SKM-1 (cell line): ENCODE measurements around the gene RNF125.
"Not testable (repeated sequence)": the region's sequence is repeated elsewhere in the genome, so short reads cannot be mapped to it uniquely, and the experiment has no call there.

Experiments
- DNase-seq: peaks from one replicate; lab custom pipeline; 2025; ENCODE audit not compliant: unreplicated experiment; lab: John Stamatoyannopoulos, UW

The RNF125 gene

DNA sequence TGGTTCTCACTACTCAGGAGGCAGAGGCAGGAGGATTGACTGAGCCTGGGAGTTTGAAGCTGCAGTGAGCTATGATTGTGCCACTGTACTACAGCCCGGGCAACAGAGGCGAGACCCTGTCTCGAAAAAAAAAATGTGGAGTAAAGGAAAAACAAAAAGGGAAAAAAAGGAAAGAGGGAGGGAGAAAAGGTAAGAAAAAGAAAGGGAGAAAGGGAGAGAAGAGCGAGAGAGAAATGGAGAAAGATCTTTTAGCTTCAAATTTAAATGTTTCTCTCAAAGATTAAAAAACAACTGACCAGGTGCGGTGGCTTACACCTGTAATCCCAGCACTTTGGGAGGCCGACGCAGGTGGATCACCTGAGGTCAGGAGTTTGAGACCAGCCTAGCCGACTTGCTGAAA lies 65.2 kb downstream of the RNF125 start:
- no peak for DNase-seq

DNA sequence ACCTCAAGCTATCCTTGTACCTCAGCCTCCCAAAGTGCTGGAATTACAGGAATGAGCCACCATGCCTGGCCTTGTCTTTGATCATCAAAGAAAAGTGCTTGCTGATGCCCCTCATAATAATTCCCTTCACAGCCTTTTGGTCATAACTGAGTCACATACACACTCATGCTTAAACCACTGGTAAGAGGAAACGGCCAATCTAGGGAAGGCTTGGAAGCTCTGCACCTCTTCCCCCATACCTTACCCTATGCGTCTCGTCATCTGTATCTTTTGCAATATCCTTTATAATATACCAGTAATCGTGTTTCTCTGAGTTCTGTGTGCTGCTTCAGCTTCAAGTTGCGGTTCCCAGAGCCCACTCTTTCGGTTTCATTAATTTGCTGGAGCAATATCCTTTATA lies 68.3 kb downstream of the RNF125 start:
- no peak for DNase-seq

DNA sequence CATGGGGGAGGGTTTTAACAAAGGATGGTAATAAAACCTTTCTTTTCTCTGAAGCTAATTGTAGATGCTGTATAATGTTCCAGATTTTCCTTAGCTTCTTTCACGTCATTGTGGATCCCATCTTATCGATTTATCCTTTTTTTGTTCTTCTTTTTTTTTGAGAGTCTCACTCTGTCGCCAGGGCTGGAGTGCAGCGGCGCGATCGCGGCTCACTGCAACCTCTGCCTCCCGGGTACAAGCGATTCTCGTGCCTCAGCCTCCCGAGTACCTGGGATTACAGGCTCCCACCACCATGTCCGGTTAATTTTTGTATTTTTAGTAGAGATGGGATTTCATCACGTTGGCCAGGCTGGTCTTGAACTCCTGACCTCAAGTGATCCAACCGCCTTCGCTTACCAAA lies 72.2 kb downstream of the RNF125 start:
- not testable (repeated sequence) for DNase-seq

DNA sequence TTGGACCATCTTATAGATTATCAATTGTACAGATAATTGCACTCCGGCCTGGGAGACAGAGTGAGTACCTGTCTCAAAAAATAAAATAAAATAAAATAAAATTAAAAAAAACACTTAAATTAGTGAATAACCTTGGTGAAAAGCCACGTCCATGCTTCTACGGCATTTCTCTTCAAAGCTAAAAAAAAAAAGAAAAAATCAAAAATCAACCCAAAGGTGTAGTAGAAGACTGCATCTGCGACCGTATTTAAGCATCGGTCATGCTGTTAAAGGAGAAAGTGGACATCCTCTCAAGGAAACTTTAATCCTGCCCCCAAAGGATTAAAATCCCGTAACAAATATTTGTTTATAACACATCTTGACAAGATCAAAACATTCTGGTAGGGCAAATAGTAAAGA lies 72.7 kb downstream of the RNF125 start:
- no peak for DNase-seq

DNA sequence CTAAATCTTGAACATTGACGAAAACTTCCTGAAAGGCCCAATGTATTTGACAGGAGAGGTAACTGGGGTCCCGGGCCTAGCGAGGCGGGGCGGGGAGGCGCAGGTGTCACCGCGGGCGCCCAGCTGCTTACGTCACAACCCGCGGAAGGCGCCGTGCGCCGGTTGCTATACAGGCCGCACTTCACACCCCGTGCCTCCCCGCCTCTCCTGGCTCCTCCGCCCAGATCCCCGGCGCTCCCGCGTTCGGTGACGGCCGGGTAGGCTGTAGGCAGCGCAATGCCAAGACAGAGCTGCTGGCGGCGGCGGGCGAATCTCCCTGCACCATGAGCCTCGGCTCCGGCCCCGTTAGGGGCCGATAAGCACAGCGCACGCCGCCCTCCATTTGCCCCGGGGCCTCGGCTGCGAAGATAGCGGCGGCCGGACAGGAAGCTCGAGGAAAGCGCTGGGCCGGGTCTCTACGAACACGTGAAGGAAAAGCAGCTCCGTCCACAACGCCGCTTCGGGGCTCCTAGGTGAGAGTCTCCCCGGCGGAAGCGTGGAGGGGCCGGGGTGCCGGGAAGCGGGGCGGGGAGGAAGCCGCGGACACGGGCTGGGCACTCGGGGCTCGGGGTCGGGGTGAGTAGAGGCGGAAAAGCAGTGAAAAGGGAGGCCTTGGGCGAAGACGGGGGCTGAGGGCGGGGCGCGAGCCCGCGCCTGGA lies 73.2 kb downstream of the RNF125 start, which contains the start of gene RNF138:
RNF138 (plus strand) TSS at position 151 of the 698 bp plus-strand sequence. CDS start 903 bp downstream, outside the sequence.
- DNase-seq = peak; percentile 78

DNA sequence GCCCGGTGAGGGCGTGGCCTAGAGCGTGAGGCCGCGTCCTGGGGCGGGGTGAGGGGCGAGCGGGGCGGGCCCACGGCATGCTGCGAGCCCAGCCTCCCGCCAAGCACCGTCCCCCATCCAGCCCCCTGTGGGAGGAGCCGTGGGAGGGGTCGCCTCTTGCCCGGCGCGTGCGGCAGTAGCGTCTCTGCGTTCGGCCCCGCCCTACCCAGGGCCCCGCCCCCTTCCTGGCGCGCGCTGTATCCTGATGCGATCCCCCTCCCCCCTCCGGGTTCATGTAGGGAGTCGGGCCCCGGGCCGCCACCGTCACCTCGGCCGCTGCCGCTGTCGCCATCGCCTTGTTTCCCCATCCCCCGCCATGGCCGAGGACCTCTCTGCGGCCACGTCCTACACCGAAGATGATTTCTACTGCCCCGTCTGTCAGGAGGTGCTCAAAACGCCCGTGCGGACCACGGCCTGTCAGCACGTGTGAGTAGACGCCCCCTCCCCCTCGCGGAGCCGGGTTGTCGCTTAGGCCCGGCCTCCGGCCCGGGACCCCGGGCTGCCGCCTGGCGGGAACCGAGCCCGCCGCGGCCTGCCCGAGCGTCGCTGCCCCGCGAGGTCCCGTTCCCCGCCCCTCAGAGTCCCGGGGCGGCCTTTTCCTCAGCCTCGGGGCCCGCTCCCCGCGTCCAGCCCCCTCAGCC lies 73.9 kb downstream of the RNF125 start:
- DNase-seq = peak; percentile 93

DNA sequence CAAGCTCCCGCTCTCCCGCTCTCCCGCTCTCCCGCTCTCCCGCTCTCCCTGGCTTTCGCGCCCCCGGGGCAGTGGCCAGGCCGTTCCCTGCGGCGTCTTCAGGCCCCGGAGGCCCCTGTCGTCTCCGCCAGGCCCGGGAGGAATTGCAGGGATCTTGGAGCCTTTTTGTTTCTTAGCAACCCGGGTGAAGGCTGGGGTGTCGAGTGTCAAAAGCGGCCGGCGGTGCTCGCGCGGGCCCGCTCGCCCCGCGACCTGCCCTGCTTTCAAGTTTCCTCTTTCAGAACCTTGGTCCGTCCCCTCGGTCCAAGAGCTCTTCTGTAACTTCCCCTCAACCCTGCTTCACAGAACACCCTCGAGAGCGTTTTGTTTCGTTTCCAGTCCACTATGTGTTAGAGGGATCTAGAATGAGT lies 74.5 kb downstream of the RNF125 start:
- DNase-seq = peak; percentile 64

DNA sequence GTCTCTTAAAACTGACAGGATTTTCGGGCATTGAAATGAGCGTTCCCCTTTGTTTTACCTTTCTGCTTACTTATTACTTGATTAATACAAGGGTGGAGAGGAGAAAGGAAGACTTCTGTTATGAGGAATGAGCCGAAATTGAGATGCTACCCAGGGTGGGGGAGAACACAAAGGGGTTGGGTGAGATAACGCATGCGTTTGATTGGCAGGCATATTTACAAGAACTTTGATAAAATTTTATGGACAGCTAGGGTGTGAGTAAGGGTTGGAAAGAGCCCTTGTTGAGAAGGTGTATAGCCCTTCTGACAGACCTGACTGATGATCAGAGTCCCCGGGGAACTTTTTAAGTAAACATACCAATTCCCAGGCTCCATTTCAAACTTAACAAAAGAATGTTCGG lies 74.9 kb downstream of the RNF125 start:
- no peak for DNase-seq

DNA sequence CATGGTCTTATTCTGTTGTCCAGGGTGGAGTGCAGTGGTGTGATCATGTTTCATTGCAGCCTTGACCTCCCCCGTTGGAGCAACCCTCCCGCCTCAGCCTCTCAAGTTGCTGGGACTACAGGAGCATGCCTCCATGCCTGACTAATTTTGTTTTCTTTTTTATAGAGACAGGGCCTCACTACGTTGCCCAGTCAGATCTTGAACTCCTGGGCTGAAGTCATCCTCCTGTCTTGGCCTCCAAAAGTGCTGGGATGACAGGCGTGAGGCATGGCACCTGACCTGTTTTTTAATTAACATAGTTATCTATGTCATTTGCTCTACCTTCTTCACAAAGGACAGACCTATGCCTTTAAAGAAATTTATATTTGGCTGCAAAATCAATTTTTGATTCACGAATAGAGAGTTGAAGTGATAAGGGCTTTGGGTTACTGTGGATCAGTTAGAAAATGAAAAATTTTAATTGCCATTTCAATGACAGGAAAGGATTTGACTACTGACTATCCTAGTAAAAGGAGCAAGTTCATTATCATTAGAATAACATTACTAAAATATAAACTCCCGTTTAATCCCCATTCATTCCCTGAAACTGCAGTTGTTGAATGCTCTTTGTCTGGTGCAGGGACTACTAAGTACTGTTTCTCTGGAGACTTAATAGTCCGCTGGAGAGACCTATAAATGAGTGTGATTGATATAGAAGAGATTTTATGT lies 76.7 kb downstream of the RNF125 start:
- DNase-seq = no peak

DNA sequence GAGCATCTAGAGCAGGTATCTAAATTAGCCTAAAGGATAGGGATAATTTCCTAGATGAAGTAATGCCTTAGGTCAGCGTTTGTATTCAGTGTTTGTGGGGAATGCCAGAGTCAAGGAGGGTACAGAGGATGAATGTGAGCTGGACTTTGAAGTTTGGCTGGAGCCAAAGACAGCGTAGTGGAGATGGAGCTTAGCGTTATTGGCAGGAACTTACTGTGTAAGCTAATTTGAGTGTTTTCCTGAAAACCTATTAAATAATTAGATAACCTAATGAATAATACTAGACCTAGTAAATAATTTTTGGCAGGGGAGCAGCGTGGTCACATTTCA lies 77.2 kb downstream of the RNF125 start:
- no peak for DNase-seq

DNA sequence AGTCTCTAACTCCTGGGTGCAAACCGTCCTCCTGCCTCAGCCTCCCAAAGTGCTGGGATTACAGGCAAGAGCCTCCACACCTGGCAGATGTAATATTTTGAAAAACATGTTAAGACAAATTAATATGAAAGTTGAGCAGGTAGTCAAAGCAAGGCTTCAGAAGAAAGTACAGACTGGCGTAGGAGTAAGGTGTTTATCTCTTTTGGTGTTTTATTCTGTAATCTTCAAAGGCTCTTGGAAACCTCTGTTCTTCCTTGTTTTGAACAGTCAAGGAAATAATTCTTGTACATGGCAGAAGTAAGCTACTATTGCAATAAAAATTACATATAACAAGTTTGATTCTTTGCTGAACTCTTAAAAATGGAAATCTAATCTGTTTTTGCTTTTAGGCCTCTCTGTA lies 78.3 kb downstream of the RNF125 start:
- DNase-seq = no peak

DNA sequence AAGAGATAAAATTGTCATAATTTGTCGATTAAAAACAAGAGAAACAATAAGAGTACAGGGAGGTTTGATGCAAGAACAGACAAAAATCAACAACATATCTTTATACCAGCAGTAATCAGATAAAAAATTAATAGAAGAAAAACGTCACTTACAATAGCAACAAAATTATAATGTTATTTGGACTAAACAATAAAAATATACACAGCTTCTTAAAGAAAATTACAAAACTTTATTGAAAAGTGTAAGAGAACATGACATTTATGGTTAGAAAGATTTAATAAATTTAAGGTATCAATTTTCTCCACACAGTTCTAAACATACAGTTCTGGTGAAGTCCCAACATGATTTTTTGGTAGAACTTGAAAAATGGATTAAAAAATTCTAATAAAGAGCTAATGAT lies 85.9 kb downstream of the RNF125 start:
- no peak for DNase-seq

DNA sequence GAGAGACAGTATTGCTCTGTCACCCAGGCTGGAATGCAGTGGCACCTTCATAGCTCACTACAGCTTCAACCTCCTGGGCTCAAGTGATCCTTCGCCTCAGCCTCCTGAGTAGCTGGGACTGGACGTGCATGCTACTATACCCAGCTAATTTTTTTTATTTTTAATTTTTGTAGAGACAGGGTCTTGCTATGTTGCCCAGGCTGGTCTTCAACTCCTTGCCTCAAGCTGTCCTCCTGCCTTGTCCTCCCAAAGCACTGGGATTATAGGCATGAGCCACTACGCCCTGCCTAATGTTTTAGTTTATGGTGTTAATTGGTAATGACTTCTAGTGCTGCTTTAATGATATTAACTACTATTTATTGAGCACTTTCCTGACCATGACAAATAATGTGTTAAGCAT lies 91.4 kb downstream of the RNF125 start:
- no peak for DNase-seq

DNA sequence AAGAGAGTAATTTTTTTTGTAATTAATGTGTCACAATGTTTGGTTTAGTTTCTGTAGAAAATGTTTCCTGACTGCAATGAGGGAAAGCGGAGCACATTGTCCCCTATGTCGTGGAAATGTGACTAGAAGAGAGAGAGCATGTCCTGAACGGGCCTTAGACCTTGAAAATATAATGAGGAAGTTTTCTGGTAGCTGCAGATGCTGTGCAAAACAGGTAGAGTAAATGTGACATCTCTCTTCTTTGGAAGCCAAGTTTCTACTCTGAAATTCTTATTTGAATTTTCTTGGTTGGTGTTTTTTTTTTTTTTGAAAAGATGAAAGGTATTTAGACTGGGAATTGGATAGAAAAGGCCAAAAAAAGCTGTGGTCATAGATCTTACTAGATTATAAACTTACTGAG lies 93.1 kb downstream of the RNF125 start:
- no peak for DNase-seq

DNA sequence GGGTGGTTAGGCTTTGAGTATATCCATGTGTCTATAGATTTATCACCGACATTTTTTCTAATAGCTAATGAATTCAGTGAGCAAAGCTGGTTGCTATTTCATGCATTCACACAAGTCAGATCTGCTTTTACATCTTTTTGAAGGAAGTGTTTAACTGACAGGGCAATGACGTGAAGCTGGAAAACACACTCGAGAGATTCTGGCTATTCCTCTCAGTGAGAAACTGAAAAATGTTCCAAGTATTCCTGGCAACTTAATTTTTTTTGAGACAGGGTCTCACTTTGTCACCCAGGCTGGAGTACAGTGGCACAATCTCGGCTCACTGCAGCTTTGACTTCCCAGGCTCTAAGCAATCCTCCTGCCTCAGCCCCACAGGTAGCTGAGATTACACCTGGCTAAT lies 94.2 kb downstream of the RNF125 start:
- DNase-seq = no peak

DNA sequence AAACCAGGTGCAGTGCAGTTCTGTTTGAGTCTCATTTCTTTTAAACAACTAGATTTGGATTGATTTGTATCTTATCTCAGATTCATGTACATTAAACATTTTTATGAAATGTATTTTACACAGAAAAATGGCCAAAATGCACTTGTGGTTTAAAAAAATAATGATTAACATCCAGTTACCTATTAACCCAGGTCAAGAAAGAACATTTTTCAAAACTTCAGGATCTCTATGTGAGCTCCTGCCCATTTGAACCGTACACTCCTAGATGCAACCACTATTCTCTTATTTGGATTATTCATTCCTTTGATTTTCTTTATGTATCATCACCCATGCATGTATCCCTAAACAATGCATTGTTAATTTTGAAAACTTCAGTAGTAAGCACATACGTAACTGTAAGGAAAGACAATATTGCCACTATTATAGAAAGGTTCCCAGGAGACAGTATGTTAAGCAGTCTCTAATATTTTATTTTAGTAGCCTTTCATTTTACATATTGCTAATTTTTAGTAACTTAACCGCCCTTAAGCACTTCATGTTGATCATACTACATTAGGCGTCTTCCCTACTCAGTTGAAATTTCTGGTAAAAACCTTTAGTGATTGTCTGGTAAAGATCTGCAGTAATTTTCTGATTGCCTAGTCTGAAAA lies 95.8 kb downstream of the RNF125 start:
- DNase-seq = no peak

DNA sequence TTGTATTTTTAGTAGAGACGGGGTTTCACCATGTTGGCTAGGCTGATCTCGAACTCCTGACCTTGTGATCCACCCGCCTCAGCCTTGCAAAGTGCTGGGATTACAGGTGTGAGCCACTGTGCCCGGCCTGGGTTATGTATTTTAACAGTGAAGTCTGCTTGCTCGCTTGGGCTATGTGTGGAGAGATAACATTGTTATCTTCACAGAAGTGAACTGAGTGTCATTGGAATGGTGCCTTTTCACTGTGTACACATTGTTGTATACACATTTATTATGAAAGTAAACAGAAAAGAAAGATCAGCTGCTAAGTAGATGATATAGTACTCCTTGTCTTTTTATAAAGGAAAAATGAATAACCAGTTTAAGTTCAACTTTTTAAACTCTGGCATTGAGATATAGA lies 103.4 kb downstream of the RNF125 start:
- no peak for DNase-seq
